ENCODE data around the gene STEAP4.
"Not testable (repeated sequence)": the region's sequence is repeated elsewhere in the genome, so short reads cannot be mapped to it uniquely, and the experiment has no call there.

STEAP4 gene

DNA sequence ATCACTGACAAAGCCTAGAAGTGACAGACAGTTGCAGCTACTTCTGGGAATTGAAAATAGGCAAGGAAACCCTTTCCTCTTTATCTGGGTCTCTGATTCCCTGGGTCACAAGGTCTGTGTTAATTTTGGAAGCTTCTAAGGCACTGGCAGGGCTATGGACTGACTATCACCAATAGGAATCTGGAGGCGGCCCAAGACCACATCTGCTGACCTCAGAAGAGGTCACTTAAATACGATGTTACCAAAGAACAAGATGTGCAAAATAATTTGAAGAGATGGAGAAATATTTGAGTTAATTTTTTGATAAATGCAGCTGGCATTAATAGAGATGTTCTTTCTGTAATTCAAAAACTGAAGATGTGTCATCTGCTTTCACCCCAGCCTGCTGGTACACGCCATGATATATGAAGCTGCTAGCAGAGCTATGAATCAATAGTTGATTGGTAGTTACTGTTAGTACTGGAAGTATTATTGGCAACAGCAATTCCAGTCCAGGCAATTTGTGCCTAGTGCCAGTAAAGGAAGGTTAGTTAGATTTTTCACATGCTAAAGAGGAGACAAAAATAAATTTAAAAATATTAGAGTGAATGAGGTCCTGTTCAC, 5.5 kb upstream of the STEAP4 start:
- no peak for DNase-seq

DNA sequence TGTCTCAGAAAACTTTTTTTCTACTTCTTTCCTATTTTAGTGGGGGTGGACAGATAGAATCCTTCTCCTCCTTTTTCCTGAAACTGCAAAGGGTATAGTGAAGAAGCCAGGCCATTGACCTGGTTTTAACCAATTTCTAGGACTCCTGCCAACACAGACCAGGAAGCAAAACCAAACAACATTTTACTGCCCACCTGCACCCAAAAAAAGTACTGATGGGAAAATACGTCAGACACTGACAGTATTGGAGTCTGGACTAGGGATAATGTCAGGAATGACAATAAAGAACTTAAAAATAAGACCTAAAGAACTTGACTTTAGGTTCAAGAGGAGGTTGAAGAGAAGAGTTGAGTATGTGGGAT, 5.0 kb upstream of the STEAP4 start:
- no peak for DNase-seq

DNA sequence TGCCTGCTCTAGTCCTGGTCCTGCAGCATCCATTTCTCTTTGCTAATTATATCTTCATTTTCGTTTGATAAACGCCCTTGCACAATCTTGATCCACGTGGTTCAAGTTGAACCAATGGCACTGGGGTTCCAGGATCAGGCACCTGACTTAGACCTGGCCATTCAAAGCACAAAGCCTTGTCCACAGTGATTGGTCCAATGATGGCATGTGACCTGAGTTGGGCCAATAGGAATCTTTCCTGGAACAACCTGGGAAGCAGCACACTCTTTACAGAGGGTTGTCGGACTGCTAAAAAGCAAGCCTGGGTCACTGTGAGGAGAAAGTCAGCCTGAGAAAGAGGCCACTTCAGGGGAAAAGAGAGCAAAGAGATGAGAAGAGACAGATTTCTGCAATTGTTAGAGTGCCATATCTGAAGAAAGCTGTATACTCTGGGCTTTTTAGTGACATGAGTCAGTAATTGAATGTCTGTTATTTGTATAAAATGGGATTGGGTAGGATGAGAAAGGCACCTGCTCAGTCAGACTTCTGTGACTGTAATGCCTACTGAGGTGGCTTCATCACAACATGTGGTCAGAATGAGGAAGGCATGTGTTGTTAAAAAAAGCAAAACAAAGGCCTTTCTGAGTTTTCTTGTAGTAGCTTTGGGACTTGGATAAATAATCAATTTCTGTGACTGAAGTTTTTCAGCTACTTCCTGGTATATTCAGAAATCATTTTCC, 4.4 kb upstream of the STEAP4 start:
- no peak for DNase-seq

DNA sequence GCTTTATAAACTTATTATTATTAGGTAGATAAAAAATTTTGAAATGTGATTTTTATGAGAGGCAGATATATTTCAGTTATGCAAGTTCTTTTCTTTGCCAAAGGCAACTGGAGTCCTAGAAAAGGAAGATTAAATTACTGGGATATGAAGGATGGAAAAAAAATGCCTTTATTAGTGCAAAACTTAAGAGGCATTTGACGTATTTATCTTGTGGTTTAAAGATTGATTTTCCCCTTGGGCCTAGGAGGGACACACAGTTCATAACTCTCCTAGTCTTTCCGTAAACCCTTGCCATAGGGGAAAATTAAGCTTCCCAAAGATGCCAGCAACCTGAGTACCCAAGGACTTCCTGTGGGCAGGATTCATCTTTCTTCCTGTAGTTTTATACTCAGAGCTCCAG, 3.1 kb upstream of the STEAP4 start:
- DNase-seq, result no peak

DNA sequence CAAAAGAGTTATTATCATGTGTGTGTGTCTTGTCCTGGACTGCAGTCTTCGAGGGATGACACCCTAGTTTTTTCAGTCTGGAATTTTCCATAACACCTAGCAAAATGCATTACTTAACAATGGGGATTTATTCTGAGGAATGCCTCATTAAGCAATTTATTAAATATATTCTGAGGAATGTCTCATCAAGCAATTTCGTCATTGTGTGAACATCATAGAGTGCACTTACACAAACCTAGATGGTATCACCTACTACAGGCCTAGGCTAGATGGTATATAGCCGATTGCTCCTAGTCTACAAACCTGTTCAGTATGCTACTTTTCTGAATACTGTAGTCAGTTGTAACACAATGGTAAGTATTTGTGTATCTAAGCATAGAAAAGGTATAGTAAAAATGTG, 1.1 kb upstream of the STEAP4 start:
- no peak for DNase-seq

DNA sequence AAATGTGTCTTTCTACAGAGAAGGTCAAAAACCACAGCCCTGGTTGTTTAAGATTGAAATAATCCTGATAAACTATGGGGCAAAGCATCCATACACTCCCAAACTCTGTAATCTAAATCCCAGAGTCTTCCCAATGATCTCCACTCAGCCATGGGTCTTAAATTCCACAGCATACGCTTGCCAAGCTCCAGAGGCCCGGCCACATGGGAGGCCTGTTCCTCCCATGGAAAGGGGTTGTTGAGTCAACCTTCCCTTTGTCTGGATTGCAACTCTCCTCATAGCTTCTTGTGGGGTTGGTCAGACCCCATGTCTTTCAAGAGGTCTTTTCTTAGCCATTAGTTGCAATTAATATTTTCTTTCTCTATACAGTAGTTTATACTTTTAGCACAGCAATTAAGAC, 718 bp upstream of the STEAP4 start:
- DNase-seq, result no peak

DNA sequence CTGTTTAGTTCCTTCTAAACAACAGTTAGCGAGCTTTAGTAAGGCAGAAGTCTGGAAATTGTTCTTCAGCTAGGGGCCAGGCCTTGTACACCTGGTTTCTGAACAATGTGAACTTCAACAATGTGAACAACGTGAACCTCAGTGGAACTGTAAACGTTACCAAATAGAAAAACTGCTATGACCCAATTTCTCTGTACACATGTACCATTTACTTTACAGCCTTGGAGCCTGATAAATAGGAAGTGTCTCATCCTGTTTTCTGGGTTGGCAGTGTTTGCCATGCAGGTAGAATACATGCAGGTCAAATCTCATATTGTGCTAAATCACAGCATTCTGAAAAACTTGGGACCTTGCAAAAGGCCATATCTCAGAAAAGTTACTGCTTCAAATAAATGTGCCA, 1.6 kb downstream of the STEAP4 start:
- DNase-seq, result no peak

DNA sequence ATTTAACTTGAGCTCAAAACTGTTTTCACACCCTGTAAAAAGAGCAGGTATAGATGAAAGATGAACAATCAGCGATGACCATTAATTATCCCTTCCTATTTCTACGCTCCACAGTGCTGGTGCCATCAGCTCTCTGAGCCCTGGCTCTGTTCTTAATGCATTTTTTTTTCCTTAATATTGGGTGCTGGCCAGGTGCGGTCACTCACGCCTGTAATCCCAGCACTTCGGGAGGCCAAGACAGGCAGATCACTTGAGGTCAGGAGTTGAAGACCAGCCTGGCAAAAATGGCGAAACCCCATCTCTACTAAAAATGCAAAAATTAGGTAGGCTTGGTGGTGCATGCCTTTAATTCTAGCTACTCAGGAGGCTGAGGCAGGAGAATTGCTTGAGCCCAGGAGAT, 4.2 kb downstream of the STEAP4 start:
- no peak for DNase-seq

DNA sequence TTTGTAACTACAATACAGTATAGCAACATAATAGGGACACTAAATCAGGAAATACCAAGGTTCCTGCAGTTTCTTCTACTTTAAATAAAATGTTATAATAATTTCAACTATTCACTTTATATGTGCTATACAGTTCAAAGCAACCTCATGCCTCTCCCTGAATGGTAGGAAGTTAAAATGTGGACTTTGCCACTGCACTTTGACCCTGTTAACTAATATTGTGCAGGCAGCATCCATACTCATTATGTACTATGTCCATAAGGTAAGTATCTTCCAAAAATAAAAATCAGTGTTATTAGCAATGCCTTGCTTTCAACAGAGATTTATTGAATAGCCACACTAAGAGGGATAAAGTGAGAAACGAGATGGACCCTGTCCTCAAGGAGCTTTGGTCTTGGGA, 4.8 kb downstream of the STEAP4 start:
- DNase-seq, result no peak

DNA sequence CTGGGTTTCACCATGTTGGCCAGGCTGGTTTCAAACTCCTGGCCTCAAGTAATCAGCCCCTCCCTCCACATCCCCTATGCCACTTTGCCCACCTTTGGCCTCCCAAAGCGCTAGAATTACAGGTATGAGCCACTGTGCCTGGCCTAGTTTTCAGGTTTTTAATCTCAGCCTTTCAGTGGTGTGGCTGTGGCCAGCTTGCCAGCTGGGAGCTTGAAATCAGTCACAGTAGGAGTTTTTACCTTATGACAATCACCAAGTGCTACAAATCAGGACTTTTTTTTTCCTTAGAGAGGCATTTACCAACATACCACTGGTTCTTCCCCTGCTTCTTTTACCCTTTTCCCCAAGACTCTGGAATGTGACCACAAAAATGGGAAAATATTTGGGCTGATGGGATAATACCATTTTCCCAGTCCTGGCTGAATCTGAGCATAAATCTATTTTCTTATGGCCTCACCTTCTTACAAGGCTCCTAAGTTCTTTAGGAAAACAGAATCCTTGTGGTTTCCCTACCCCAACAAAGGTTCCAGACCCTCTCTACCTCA, 6.2 kb downstream of the STEAP4 start:
- no peak for DNase-seq

DNA sequence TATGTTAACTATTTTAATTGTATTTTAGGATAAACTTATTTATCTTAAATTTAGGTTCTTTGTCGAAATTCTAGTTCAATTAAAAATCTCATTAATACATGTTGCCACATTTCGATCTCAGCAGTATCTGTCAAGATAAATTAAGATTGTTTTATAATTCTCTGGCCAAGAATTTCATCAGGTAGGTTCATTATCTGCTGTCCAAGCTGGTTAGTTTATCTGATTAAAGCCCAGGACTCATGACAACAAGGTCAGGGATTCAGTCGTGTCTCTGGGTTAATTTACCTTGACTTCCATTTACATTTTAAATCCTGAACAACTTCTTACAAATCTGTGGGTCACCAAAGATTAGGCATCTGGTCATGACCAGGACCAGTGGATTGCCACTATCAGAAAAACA, 7.6 kb downstream of the STEAP4 start:
- no peak for DNase-seq

DNA sequence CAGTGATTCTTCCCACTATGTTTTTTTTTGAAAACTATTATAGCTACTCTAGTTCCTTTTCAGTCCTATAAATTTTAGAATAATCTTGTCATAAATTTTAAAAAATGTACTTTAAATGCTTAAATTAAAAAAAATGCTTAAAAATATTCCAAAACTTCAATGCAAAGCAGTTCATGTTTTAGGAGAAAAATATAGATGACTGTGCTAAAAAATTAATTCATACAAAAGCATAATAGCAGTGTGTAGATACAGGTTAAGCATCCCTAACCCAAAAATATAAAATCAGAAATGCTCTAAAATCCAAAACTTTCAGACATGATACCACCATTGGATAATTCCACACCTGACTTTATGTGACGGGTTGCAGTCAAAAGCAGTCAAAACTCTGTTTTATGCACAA, 12.8 kb downstream of the STEAP4 start:
- no peak for DNase-seq

DNA sequence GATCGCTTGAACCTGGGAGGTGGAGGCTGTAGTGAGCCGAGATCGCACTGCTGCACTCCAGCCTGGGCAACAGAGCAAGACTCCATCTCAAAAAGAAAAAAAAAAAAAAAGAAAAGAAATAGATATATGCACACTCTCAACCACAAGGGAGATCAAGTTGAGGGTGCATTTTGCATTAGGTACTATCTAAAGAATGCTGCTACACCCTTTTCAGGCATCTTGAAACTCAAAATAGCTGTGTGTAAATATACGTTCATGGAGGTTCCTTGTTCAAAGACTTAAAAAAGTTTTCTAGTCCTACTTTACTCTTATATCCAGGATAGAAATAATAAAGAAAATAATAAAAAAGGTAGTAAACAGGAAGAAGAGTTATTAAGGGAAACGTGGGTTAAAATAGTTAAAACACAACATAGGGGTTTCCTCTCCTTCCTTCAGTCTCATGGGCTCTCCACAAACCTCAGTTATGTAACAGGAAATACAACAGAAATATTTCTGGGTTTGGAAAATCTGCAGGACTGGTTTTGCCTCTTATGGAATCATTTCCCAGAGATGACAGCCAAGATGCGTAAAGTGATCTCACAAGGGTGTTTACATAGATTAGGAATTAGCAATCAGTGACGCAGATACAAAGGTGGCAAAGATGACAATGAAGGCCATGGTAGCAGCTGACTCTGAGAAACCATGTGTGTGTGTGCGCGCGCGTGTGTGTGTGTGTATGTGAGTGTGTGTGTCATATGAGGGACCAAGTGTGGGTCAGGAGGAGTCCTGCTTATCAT, 15.1 kb downstream of the STEAP4 start:
- DNase-seq, result no peak

DNA sequence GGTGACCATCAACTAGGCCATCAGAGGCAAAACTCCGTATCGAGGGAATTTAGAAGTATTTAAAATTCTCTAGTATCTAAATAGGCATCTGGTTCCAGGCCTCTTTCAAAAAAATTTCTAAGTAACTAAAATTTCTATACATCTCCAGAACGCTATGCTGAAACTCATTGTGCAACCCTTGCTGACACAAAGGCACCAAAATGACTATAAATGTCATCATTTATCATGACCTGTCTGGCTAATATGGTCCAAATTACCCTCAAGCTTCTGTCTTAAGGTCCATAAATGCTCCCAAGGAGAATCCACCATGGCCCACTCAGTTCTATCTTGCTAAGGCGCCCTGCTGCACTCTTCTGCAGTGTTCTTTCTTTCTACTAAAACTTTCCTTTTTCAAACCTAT, 16.2 kb downstream of the STEAP4 start:
- DNase-seq, result no peak

DNA sequence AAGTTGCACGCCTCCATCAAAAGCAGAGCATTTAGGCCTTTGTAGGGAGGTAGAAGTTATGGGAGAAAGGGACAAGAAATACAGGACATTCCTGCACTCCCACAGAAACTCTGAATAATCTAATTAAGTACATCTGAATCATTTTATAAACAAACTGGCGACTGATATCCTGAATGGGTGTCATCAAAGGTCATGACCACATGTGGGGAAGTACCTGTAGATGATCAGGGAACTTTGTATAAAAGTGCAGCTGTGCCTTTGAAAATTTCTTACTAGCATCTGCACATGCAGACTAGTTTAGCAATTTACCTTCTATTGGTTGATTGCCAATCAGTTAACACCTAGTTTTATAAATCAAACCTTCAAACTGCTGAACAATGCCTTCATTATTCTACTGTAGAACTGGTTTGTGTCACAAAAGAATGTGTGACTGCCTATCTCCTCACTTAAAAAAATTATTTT, 17.1 kb downstream of the STEAP4 start:
- DNase-seq, result no peak

DNA sequence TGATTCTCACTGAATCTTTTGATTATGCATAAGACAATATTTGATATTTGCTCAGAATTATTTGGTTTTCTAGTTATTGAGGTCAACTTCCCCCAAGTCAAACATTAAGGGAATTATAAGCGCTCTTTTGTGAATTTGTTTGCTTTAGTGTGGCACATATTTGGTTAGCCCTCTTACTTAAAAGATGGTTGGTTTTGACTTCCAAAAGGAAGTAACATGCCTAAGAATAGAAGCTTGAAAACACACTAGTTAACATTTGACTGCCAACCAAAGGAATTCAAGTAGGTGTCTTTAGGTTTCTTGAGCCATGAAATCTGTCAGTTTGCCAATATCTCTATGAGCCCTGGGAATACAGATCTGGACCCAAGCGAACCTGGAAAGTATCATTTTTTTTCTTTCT, 24.9 kb downstream of the STEAP4 start:
- no peak for DNase-seq

DNA sequence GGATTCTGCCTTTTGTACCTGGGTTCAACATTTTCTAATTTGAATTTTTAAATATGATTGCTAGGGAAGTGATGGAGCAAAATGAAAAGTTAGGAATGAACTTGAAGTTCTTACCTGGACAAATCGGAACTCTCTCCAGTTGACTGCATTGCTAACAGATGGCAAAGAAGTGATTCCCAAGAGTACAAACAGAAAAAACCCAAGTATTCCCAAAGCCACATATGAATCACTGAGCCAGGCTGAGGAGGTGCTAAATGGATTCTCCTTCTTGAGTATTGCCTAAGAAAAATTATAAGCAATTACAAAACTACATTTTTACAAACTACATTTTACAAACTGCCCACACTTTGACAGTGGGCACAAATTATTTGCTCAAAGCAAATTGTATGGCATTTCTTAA, 25.9 kb downstream of the STEAP4 start:
- no peak for DNase-seq

DNA sequence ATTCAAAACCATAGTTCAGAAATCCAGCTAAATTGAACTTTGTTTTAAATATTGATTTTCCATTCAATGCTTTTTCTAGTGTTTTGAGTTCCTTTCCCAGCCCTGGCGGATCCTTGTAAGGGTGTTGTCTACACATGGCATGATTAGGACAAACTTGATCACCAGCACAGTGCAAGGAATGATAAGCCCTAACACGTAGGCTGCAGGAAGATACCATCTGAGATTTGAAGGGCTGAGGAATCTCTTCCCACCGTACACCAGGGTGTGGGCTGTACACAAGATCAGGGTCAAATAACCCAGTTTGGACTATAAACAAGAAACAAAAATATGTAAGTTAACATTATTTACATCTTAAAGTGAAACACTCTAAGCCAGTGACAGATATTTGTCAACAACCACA, 27.4 kb downstream of the STEAP4 start:
- DNase-seq, result no peak

DNA sequence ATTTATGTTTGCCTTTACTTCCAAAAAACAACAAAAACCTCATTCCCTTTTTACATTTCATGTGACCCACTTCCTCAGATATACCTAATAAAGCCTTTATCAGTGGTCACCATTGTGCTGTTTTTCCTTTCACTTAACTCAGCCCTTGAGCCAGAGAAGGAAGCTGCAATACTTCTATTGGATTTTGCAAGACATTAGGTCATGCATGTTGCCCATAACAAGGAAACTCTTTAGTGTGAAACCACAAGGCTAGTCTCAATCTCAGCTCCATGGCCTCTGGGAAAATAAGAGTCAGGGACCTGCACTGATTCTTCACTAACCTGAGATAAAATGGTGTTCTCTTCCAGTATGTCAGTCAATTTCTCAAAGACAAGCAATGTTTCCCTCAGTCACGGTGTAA, 27.8 kb downstream of the STEAP4 start:
- DNase-seq, result no peak

DNA sequence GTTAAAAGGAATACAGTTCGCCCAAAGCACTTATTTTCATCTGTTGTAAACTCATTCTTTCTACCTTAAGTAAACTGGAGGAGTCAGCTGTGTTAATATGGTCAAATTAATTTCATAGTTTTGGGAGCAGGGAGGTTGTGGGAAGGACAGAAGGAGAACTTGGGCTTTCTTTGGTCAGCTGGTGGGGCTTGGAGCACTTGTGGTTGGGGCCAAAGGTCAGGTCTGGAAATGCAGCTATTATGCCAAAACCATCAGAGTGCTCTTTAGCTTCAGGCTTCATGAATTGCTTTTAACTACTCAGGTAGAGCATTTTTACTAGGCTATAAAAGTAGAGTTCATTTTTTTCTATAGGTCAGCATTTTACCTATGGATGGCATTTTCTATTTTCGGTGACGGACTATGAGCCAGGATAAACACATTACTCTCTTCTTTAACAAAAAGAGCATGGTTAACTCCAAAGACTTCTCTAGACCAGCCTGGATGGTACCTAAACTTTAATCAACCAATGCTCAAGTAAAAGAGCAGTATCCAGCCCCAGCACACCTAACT, 30.0 kb downstream of the STEAP4 start:
- DNase-seq, result no peak

DNA sequence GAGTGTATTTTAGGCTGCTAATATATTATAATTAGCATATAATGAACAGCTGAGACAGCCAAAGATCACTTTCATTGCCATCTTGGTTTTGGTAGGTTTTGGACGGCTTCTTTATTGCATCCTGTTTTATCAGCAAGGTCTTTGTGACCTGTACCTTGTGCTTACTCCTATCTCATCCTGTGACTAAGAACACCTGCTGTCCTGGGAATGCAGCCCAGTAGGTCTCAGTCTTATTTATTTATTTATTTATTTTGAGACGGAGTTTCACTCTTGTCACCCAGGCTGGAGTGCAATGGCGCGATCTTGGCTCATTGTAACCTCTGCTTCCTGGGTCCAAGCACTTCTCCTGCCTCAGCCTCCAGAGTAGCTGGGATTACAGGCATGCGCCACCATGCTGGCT, 31.8 kb downstream of the STEAP4 start:
- DNase-seq, result not testable (repeated sequence)

DNA sequence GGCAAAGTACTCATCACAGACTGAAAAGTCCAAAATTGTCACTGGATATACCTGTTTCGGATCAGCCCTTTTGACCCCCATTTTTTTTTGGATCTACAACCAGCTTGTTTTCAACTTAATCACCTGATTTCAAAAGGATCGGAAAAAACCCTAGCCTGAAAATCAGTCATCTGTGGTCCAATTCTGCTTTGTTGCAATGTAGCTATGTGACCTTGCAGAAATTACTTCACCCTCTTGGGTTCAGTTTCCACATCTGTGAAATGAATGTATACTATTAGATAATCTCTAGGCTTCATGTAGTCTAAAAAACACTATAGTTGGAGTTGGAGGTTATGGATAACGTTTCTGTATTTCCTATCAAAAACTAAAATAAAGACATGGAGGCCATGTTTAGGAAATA, 37.1 kb downstream of the STEAP4 start:
- no peak for DNase-seq

DNA sequence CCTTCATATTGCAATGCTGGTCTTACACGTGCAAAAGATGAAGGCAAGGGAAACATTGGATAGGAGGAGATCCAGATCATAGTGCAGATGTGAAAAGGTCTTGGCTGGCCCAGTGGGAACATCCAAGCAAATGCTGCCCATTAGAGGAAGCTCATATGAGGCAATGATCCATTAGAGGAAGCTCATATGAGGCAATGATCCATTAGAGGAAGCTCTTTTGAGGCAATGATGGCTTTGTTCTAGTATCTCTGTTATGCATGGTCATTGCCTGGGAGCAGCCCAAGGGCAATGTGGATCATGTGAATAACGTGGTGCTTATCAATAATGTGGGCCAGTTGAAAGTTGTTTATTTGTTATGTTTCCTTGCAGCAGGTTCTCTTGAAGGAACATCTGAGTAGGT, 37.8 kb downstream of the STEAP4 start:
- DNase-seq, result no peak

DNA sequence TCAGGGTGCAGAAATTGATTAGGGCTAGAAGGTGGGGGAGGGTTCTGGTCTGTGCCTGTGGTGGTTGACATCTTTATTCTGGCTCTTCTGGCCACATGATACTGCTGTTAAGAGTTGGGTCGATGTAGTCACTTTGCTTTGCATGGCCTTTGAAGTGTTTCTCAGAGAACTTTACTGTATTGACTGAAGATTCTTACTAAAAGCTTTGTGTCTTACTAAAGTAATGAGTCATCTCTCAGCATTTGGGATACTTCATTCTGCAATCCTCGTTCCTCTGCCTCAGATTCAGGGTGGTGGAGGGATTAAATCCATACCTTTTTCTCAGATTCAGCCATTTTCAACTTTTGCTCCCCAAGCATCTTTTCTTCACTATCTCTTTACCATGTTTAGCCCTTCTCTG, 38.6 kb downstream of the STEAP4 start:
- no peak for DNase-seq
